HepG2 (cell line): ENCODE measurements around the gene CCNDBP1. TPM values are rescaled to one million over a fixed set of nuclear protein-coding genes. Genes with fewer than 3 reads are reported as not detected.

Experiments
- ATM ChIP-seq: fragments of 450-650 bp; IDR thresholded peaks from 2 replicates; pipeline ENCODE4 v1.7.1; 2017; ENCODE audit warnings: mild to moderate bottlenecking, borderline replicate concordance
- DNMT1 ChIP-seq: sonication (generic); formaldehyde crosslinking; IDR thresholded peaks from 2 replicates; pipeline ENCODE4 v1.5.1; 2020; ENCODE audit warnings: mild to moderate bottlenecking, missing genetic modification reagents
- GABPA ChIP-seq, 2 experiments: IDR thresholded peaks; 2 replicates each; pipeline ENCODE4 v1.6.1; 2011 to 2016; ENCODE audit warnings: low read depth in 2 of 2, low read length in 1 of 2, missing biosample characterization in 1 of 2, missing genetic modification characterization in 1 of 2
- GATAD2A ChIP-seq: IDR thresholded peaks from 2 replicates; pipeline ENCODE4 v1.6.1; 2016
- HMGA1 ChIP-seq: sonication (generic); formaldehyde crosslinking; conservative IDR thresholded peaks from 2 replicates; pipeline ENCODE4 v1.4.0; 2020; ENCODE audit warnings: missing genetic modification reagents
- IKZF4 ChIP-seq: sonication (generic); formaldehyde crosslinking; IDR thresholded peaks from 2 replicates; pipeline ENCODE4 v1.5.1; 2020; ENCODE audit warnings: borderline replicate concordance, mild to moderate bottlenecking, low read depth, missing genetic modification reagents; ENCODE audit errors: not compliant biosample characterization
- MAFF ChIP-seq: IDR thresholded peaks from 2 replicates; pipeline ENCODE4 v1.6.1; 2011; ENCODE audit warnings: low read depth, low read length, improper control_type of control experiment
- MLLT10 ChIP-seq: sonication (generic); formaldehyde crosslinking; IDR thresholded peaks from 2 replicates; pipeline ENCODE4 v1.4.0; 2020; ENCODE audit warnings: missing genetic modification reagents
- MLXIP ChIP-seq: sonication (generic); formaldehyde crosslinking; IDR thresholded peaks from 2 replicates; pipeline ENCODE4 v1.9.0; 2021; ENCODE audit warnings: missing genetic modification reagents, borderline replicate concordance
- PHF8 ChIP-seq: sonication (generic); formaldehyde crosslinking; IDR thresholded peaks from 2 replicates; pipeline ENCODE4 v1.5.0; 2020; ENCODE audit warnings: missing genetic modification reagents
- RELA ChIP-seq: sonication (generic); formaldehyde crosslinking; IDR thresholded peaks from 2 replicates; pipeline ENCODE4 v1.4.0; 2020; ENCODE audit warnings: missing genetic modification reagents
- SALL1 ChIP-seq: sonication (generic); formaldehyde crosslinking; IDR thresholded peaks from 2 replicates; pipeline ENCODE4 v1.8.0; 2022; ENCODE audit warnings: mild to moderate bottlenecking, missing genetic modification reagents
- ZNF333 ChIP-seq: sonication (generic); formaldehyde crosslinking; IDR thresholded peaks from 2 replicates; pipeline ENCODE4 v1.4.0; 2020; ENCODE audit warnings: mild to moderate bottlenecking, missing genetic modification reagents, borderline replicate concordance
- ZNF451 ChIP-seq: sonication (generic); formaldehyde crosslinking; IDR thresholded peaks from 2 replicates; pipeline ENCODE4 v1.5.0; 2020; ENCODE audit warnings: mild to moderate bottlenecking, missing genetic modification reagents
- ZNF564 ChIP-seq: sonication (generic); formaldehyde crosslinking; IDR thresholded peaks from 2 replicates; pipeline ENCODE4 v1.8.1; 2023; ENCODE audit warnings: mild to moderate bottlenecking, missing genetic modification reagents
- ZNF614 ChIP-seq: IDR thresholded peaks from 2 replicates; pipeline ENCODE4 v1.6.1; 2018; ENCODE audit warnings: missing biosample characterization, missing genetic modification reagents, inconsistent platforms, borderline replicate concordance
- polyA plus RNA-seq, 8 experiments: library from polyadenylated mRNA; depleted of rRNA in 3 of 8; stranded (reverse) in 7 of 8; unstranded in 1 of 8; fragments of >200 nt; fragmentation: Illumina TruSeq in 4 of 8; extraction: Trizol in 4 of 8; gene quantifications; 2 replicates each; pipeline versions ENCODE4 v1.2.1 to v1.2.3, GENCODE V29; 2011 to 2016; ENCODE audit warnings: low read depth in 4 of 8, missing spikeins in 1 of 8, mixed read lengths in 1 of 8; ENCODE audit not compliant: insufficient read depth in 1 of 8
- total RNA-seq, 5 experiments: library from RNA; depleted of rRNA; stranded (reverse); fragments of >200 nt; fragmentation: Illumina TruSeq; extraction: Trizol; gene quantifications; 2 replicates each; pipeline ENCODE4 v1.2.3, GENCODE V29; 2016; ENCODE audit warnings: low read depth in 1 of 5
- TF ChIP-seq, protein P1 (sequence below): sonication (generic); formaldehyde crosslinking; IDR thresholded peaks from 2 replicates; pipeline ENCODE4 v1.5.1; 2020; ENCODE audit warnings: mild to moderate bottlenecking, missing genetic modification reagents, moderate library complexity
- TF ChIP-seq, protein P2 (sequence below): IDR thresholded peaks from 2 replicates; pipeline ENCODE4 v1.6.1; 2016; ENCODE audit warnings: mild to moderate bottlenecking, missing biosample characterization, missing genetic modification reagents
- TF ChIP-seq, protein P3 (sequence below): sonication (generic); formaldehyde crosslinking; IDR thresholded peaks from 2 replicates; pipeline ENCODE4 v1.5.1; 2020; ENCODE audit warnings: missing genetic modification reagents, mild to moderate bottlenecking, borderline replicate concordance

The CCNDBP1 gene
- total and polyA plus RNA-seq, 2 of the 13 experiments (the other 11 are each of a cell fraction or from before 2014, with no cell fraction given) = 24.8 to 42.3 TPM

DNA sequence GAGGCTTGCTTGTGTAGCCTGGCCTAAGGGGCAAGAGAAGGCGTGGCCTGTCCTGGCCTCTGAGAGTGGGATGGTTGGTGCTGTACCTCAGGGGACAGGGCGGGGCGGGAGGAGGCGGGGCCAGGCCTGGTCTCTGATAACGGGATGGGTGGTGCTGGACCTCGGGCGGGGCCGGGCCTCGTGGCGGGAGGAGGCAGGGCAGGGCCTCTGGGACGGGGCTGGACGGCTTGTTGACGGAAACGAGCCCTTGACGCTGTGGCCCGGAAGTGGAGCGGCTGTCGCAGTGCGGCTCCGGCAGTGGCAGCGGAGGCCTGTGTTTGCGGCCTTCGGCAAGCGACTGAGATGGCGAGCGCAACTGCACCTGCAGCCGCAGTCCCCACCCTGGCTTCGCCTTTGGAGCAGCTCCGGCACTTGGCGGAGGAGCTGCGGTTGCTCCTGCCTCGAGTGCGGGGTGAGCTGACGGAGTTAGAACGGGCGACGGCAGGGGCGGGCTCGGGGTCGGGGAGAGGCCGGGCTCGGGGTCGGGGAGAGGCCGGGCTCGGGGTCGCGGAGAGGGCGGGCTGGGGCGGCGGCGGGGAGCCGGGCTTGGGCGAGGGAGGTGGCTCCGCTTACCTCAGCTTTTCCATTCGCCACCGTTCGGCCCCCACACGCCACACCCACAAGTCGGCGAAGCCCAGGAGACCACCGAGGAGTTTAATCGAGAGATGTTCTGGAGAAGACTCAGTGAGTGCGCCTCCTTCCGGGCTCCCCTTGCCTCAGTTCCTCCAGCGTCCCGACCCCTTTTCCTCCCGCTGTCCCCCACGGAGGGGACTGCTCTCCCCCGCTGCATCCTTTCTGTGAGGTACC lies at the start of gene CCNDBP1 (continued):
- TF ChIP-seq, protein P1, sequence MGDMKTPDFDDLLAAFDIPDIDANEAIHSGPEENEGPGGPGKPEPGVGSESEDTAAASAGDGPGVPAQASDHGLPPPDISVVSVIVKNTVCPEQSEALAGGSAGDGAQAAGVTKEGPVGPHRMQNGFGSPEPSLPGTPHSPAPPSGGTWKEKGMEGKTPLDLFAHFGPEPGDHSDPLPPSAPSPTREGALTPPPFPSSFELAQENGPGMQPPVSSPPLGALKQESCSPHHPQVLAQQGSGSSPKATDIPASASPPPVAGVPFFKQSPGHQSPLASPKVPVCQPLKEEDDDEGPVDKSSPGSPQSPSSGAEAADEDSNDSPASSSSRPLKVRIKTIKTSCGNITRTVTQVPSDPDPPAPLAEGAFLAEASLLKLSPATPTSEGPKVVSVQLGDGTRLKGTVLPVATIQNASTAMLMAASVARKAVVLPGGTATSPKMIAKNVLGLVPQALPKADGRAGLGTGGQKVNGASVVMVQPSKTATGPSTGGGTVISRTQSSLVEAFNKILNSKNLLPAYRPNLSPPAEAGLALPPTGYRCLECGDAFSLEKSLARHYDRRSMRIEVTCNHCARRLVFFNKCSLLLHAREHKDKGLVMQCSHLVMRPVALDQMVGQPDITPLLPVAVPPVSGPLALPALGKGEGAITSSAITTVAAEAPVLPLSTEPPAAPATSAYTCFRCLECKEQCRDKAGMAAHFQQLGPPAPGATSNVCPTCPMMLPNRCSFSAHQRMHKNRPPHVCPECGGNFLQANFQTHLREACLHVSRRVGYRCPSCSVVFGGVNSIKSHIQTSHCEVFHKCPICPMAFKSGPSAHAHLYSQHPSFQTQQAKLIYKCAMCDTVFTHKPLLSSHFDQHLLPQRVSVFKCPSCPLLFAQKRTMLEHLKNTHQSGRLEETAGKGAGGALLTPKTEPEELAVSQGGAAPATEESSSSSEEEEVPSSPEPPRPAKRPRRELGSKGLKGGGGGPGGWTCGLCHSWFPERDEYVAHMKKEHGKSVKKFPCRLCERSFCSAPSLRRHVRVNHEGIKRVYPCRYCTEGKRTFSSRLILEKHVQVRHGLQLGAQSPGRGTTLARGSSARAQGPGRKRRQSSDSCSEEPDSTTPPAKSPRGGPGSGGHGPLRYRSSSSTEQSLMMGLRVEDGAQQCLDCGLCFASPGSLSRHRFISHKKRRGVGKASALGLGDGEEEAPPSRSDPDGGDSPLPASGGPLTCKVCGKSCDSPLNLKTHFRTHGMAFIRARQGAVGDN (CRISPR knock-in tag) = peak; percentile 93
- TF ChIP-seq IKZF4 = no peak
- no peak for TF ChIP-seq MAFF
- TF ChIP-seq HMGA1 = no peak
- peak; percentile 49; the same call in 1 of the 2 replicates for TF ChIP-seq GATAD2A
- peak; percentile 49; the same call in 1 of the 2 replicates for TF ChIP-seq ZNF614 (CRISPR knock-in tag)
- TF ChIP-seq, protein P2, sequence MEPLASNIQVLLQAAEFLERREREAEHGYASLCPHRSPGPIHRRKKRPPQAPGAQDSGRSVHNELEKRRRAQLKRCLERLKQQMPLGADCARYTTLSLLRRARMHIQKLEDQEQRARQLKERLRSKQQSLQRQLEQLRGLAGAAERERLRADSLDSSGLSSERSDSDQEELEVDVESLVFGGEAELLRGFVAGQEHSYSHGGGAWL = peak; percentile 54; the same call in 1 of the 2 replicates
- no peak for TF ChIP-seq DNMT1
- no peak for TF ChIP-seq ATM
- TF ChIP-seq MLXIP (CRISPR knock-in tag) = no peak
- TF ChIP-seq MLLT10 (CRISPR knock-in tag) = no peak
- peak; percentile 77; the same call in 1 of the 2 replicates for TF ChIP-seq ZNF564 (CRISPR knock-in tag)
- TF ChIP-seq GABPA (IDR thresholded peaks at IDR 0.05; ENCODE audit: low read depth, low read length) = peak; percentile 73
- peak; percentile 86 for TF ChIP-seq GABPA (CRISPR knock-in tag; IDR thresholded peaks at IDR 0.05; ENCODE audit: low read depth)
- TF ChIP-seq, protein P3, sequence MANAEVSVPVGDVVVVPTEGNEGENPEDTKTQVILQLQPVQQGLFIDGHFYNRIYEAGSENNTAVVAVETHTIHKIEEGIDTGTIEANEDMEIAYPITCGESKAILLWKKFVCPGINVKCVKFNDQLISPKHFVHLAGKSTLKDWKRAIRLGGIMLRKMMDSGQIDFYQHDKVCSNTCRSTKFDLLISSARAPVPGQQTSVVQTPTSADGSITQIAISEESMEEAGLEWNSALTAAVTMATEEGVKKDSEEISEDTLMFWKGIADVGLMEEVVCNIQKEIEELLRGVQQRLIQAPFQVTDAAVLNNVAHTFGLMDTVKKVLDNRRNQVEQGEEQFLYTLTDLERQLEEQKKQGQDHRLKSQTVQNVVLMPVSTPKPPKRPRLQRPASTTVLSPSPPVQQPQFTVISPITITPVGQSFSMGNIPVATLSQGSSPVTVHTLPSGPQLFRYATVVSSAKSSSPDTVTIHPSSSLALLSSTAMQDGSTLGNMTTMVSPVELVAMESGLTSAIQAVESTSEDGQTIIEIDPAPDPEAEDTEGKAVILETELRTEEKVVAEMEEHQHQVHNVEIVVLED (CRISPR knock-in tag) = peak; percentile 63
- TF ChIP-seq ZNF451 (CRISPR knock-in tag) = no peak
- peak; percentile 75; the same call in 1 of the 2 replicates for TF ChIP-seq RELA (CRISPR knock-in tag)
- peak; percentile 89 for TF ChIP-seq SALL1 (CRISPR knock-in tag)
- peak; percentile 96 for TF ChIP-seq PHF8
- TF ChIP-seq ZNF333 (CRISPR knock-in tag) = no peak
